ENCODE results near the gene SPDYC. TPM values are rescaled to one million over a fixed set of nuclear protein-coding genes. Genes with fewer than 3 reads are reported as not detected.
A peak's percentile ranks its signal among the peaks of the same experiment; 100 is the strongest.

The SPDYC gene
- polyA plus RNA-seq, 2 donors = not detected

GRCh38 chr11:65209711-65210360 lies 39.8 kb downstream of the SPDYC start:
- Histone ChIP-seq H3K4me3 (ENCODE audit: low read depth in 1 of 2, low read length in 2 of 2) (no peak overlapping the region), H3K36me3 (ENCODE audit: control insufficient read depth in 2 of 2, insufficient read depth in 2 of 2, low read length in 1 of 2) (peaks cover 34 to 62% of the 10 kb centered on the region in 2 donors), H3K4me1 (ENCODE audit: control insufficient read depth in 2 of 2, insufficient read depth in 2 of 2, low read length in 1 of 2) (no peaks in the 10 kb centered on the region), H3K27me3 (ENCODE audit: control insufficient read depth in 1 of 2, insufficient read depth in 2 of 2, low read length in 2 of 2) (no peaks in the 10 kb centered on the region), H3K9me3 (ENCODE audit: control insufficient read depth in 2 of 2, insufficient read depth in 1 of 2, low read depth in 1 of 2, low read length in 1 of 2) (no peaks in the 10 kb centered on the region), H3K27ac (ENCODE audit: low read depth in 2 of 2, low read length in 1 of 2) (peak overlapping the region in 1 of 2 donors; percentile 26)
- 83 to 90% methylated on average over 19 to 20 of the region's 20 CpGs for WGBS, 2 donors

GRCh38 chr11:65210361-65210731 lies 40.3 kb downstream of the SPDYC start:
- Histone ChIP-seq H3K9me3 (ENCODE audit: control insufficient read depth in 2 of 2, insufficient read depth in 1 of 2, low read depth in 1 of 2, low read length in 1 of 2) (no peaks in the 10 kb centered on the region), H3K4me1 (ENCODE audit: control insufficient read depth in 2 of 2, insufficient read depth in 2 of 2, low read length in 1 of 2) (no peaks in the 10 kb centered on the region), H3K4me3 (ENCODE audit: low read depth in 1 of 2, low read length in 2 of 2) (no peak overlapping the region), H3K36me3 (ENCODE audit: control insufficient read depth in 2 of 2, insufficient read depth in 2 of 2, low read length in 1 of 2) (peaks cover 33 to 57% of the 10 kb centered on the region in 2 donors), H3K27me3 (ENCODE audit: control insufficient read depth in 1 of 2, insufficient read depth in 2 of 2, low read length in 2 of 2) (no peaks in the 10 kb centered on the region), H3K27ac (ENCODE audit: low read depth in 2 of 2, low read length in 1 of 2) (no peak overlapping the region)
- WGBS, 2 donors = 83 to 86% methylated on average over 14 of the region's 14 CpGs

- H3K4me1 ChIP-seq (ENCODE audit: control insufficient read depth in 2 of 2, insufficient read depth in 2 of 2, low read length in 1 of 2) = no peaks in the 10 kb centered on the region
- H3K4me3 ChIP-seq (ENCODE audit: low read depth in 1 of 2, low read length in 2 of 2) = no peak overlapping the region
- H3K27me3 ChIP-seq (ENCODE audit: control insufficient read depth in 1 of 2, insufficient read depth in 2 of 2, low read length in 2 of 2) = no peaks in the 10 kb centered on the region
- no peak overlapping the region for H3K27ac ChIP-seq (ENCODE audit: low read depth in 2 of 2, low read length in 1 of 2)
- WGBS, 2 donors = 75 to 80% methylated on average over 4 of the region's 4 CpGs
- H3K9me3 ChIP-seq (ENCODE audit: control insufficient read depth in 2 of 2, insufficient read depth in 1 of 2, low read depth in 1 of 2, low read length in 1 of 2) = no peaks in the 10 kb centered on the region
- peaks cover 29 to 53% of the 10 kb centered on the region in 2 donors for H3K36me3 ChIP-seq (ENCODE audit: control insufficient read depth in 2 of 2, insufficient read depth in 2 of 2, low read length in 1 of 2)
These were observed 40.7 kb downstream of the SPDYC start for GRCh38 chr11:65210748-65211147.

- Histone ChIP-seq H3K27me3 (ENCODE audit: control insufficient read depth in 1 of 2, insufficient read depth in 2 of 2, low read length in 2 of 2) (no peaks in the 10 kb centered on the region), H3K4me1 (ENCODE audit: control insufficient read depth in 2 of 2, insufficient read depth in 2 of 2, low read length in 1 of 2) (no peaks in the 10 kb centered on the region), H3K4me3 (ENCODE audit: low read depth in 1 of 2, low read length in 2 of 2) (no peak overlapping the region), H3K36me3 (ENCODE audit: control insufficient read depth in 2 of 2, insufficient read depth in 2 of 2, low read length in 1 of 2) (peaks cover 26 to 45% of the 10 kb centered on the region in 2 donors), H3K27ac (ENCODE audit: low read depth in 2 of 2, low read length in 1 of 2) (no peak overlapping the region), H3K9me3 (ENCODE audit: control insufficient read depth in 2 of 2, insufficient read depth in 1 of 2, low read depth in 1 of 2, low read length in 1 of 2) (no peaks in the 10 kb centered on the region)
- 73 to 79% methylated on average over 29 of the region's 29 CpGs for WGBS, 2 donors
These were observed 41.5 kb downstream of the SPDYC start for GRCh38 chr11:65211293-65212105.

- no peaks in the 10 kb centered on the region for H3K4me1 ChIP-seq (ENCODE audit: control insufficient read depth in 2 of 2, insufficient read depth in 2 of 2, low read length in 1 of 2)
- 74 to 78% methylated on average over 13 of the region's 13 CpGs for WGBS, 2 donors
- peaks cover 26 to 43% of the 10 kb centered on the region in 2 donors for H3K36me3 ChIP-seq (ENCODE audit: control insufficient read depth in 2 of 2, insufficient read depth in 2 of 2, low read length in 1 of 2)
These were observed 42.3 kb downstream of the SPDYC start for GRCh38 chr11:65212226-65212801.

GRCh38 chr11:65213322-65214211 lies 43.5 kb downstream of the SPDYC start:
- no peaks in the 10 kb centered on the region for H3K9me3 ChIP-seq (ENCODE audit: control insufficient read depth in 2 of 2, insufficient read depth in 1 of 2, low read depth in 1 of 2, low read length in 1 of 2)
- H3K27me3 ChIP-seq (ENCODE audit: control insufficient read depth in 1 of 2, insufficient read depth in 2 of 2, low read length in 2 of 2) = no peaks in the 10 kb centered on the region
- H3K27ac ChIP-seq (ENCODE audit: low read depth in 2 of 2, low read length in 1 of 2) = peak overlapping the region in 1 of 2 donors; percentile 15
- H3K4me3 ChIP-seq (ENCODE audit: low read depth in 1 of 2, low read length in 2 of 2) = no peak overlapping the region
- WGBS, 2 donors = 47 to 49% methylated on average over 23 to 26 of the region's 26 CpGs
- peaks cover 21 to 37% of the 10 kb centered on the region in 2 donors for H3K36me3 ChIP-seq (ENCODE audit: control insufficient read depth in 2 of 2, insufficient read depth in 2 of 2, low read length in 1 of 2)
- no peaks in the 10 kb centered on the region for H3K4me1 ChIP-seq (ENCODE audit: control insufficient read depth in 2 of 2, insufficient read depth in 2 of 2, low read length in 1 of 2)

More at GRCh38 chr11:65212226-65212801, 42.3 kb downstream of the SPDYC start:
- no peak overlapping the region for H3K27ac ChIP-seq (ENCODE audit: low read depth in 2 of 2, low read length in 1 of 2)
- H3K9me3 ChIP-seq (ENCODE audit: control insufficient read depth in 2 of 2, insufficient read depth in 1 of 2, low read depth in 1 of 2, low read length in 1 of 2) = no peaks in the 10 kb centered on the region
- no peaks in the 10 kb centered on the region for H3K27me3 ChIP-seq (ENCODE audit: control insufficient read depth in 1 of 2, insufficient read depth in 2 of 2, low read length in 2 of 2)
- no peak overlapping the region for H3K4me3 ChIP-seq (ENCODE audit: low read depth in 1 of 2, low read length in 2 of 2)

- no peaks in the 10 kb centered on the region for H3K4me1 ChIP-seq (ENCODE audit: control insufficient read depth in 2 of 2, insufficient read depth in 2 of 2, low read length in 1 of 2)
- H3K27ac ChIP-seq (ENCODE audit: low read depth in 2 of 2, low read length in 1 of 2) = no peak overlapping the region
- peaks cover 17 to 31% of the 10 kb centered on the region in 2 donors for H3K36me3 ChIP-seq (ENCODE audit: control insufficient read depth in 2 of 2, insufficient read depth in 2 of 2, low read length in 1 of 2)
- no peaks in the 10 kb centered on the region for H3K9me3 ChIP-seq (ENCODE audit: control insufficient read depth in 2 of 2, insufficient read depth in 1 of 2, low read depth in 1 of 2, low read length in 1 of 2)
- no peaks in the 10 kb centered on the region for H3K27me3 ChIP-seq (ENCODE audit: control insufficient read depth in 1 of 2, insufficient read depth in 2 of 2, low read length in 2 of 2)
- H3K4me3 ChIP-seq (ENCODE audit: low read depth in 1 of 2, low read length in 2 of 2) = no peak overlapping the region
- 72 to 75% methylated on average over 16 of the region's 16 CpGs for WGBS, 2 donors
These were observed 44.3 kb downstream of the SPDYC start for GRCh38 chr11:65214212-65214845.

GRCh38 chr11:65215441-65216076 lies 45.5 kb downstream of the SPDYC start:
- Histone ChIP-seq H3K27me3 (ENCODE audit: control insufficient read depth in 1 of 2, insufficient read depth in 2 of 2, low read length in 2 of 2) (no peaks in the 10 kb centered on the region), H3K27ac (ENCODE audit: low read depth in 2 of 2, low read length in 1 of 2) (peak overlapping the region in 1 of 2 donors; percentile 35), H3K4me3 (ENCODE audit: low read depth in 1 of 2, low read length in 2 of 2) (no peak overlapping the region), H3K36me3 (ENCODE audit: control insufficient read depth in 2 of 2, insufficient read depth in 2 of 2, low read length in 1 of 2) (peaks cover 11 to 19% of the 10 kb centered on the region in 2 donors), H3K4me1 (ENCODE audit: control insufficient read depth in 2 of 2, insufficient read depth in 2 of 2, low read length in 1 of 2) (no peaks in the 10 kb centered on the region), H3K9me3 (ENCODE audit: control insufficient read depth in 2 of 2, insufficient read depth in 1 of 2, low read depth in 1 of 2, low read length in 1 of 2) (no peaks in the 10 kb centered on the region)
- 88% methylated on average over 24 of the region's 24 CpGs for WGBS, 2 donors
